Tongue (tissue), 2 donors: ENCODE measurements around the gene SYT9. TPM values are rescaled to one million over a fixed set of nuclear protein-coding genes. Genes with fewer than 3 reads are reported as not detected.

Experiments used
- DNase-seq: peaks from one replicate; pipeline ENCODE4 v3.0.0-alpha.2; 2015
- total RNA-seq: library from RNA; depleted of rRNA; stranded (reverse); fragments of >200 nt; gene quantifications from one replicate; pipeline ENCODE4 v1.2.3, GENCODE V29; 2014

The SYT9 gene
- total RNA-seq = 0.92 TPM

- DNase-seq = peak; percentile 58
Measured at GRCh38 chr11:7251836-7252682, at the start of gene SYT9. Gene SYT9, plus strand, starts transcription at chr11:7251904. Its CDS starts 283 bp downstream, at chr11:7252187.

GRCh38 chr11:7202412-7202811 is 49.3 kb upstream of the SYT9 start:
- DNase-seq = no peak

- no peak for DNase-seq
Measured at GRCh38 chr11:7204778-7205177, 46.9 kb upstream of the SYT9 start.

GRCh38 chr11:7208391-7208790 is 43.3 kb upstream of the SYT9 start:
- DNase-seq = no peak

- no peak for DNase-seq
Measured at GRCh38 chr11:7219491-7219890, 32.2 kb upstream of the SYT9 start.

- no peak for DNase-seq
Measured at GRCh38 chr11:7220636-7221035, 31.1 kb upstream of the SYT9 start.

GRCh38 chr11:7222619-7223018 is 29.1 kb upstream of the SYT9 start:
- DNase-seq = peak; percentile 3

GRCh38 chr11:7239877-7240276 is 11.8 kb upstream of the SYT9 start:
- DNase-seq = no peak

GRCh38 chr11:7245341-7245740 is 6.4 kb upstream of the SYT9 start:
- DNase-seq = no peak

- no peak for DNase-seq
Measured at GRCh38 chr11:7246179-7246578, 5.5 kb upstream of the SYT9 start.

- DNase-seq = no peak
Measured at GRCh38 chr11:7250166-7250565, 1.5 kb upstream of the SYT9 start.

- no peak for DNase-seq
Measured at GRCh38 chr11:7251487-7251835, 243 bp upstream of the SYT9 start.

- DNase-seq = peak; percentile 1
Measured at GRCh38 chr11:7252683-7253213, 1.0 kb downstream of the SYT9 start.

GRCh38 chr11:7253800-7254199 is 2.1 kb downstream of the SYT9 start:
- DNase-seq = peak; percentile 1

- no peak for DNase-seq
Measured at GRCh38 chr11:7254731-7255291, 3.1 kb downstream of the SYT9 start.

GRCh38 chr11:7256943-7257342 is 5.2 kb downstream of the SYT9 start:
- DNase-seq = no peak

- no peak for DNase-seq
Measured at GRCh38 chr11:7257724-7258123, 6.0 kb downstream of the SYT9 start.

- no peak for DNase-seq
Measured at GRCh38 chr11:7261578-7261977, 9.9 kb downstream of the SYT9 start.

- DNase-seq = no peak
Measured at GRCh38 chr11:7262672-7263071, 11.0 kb downstream of the SYT9 start.

GRCh38 chr11:7263842-7264241 is 12.1 kb downstream of the SYT9 start:
- no peak for DNase-seq

GRCh38 chr11:7268758-7269157 is 17.1 kb downstream of the SYT9 start:
- no peak for DNase-seq

- no peak for DNase-seq
Measured at GRCh38 chr11:7270233-7270865, 18.6 kb downstream of the SYT9 start.

GRCh38 chr11:7272373-7272772 is 20.7 kb downstream of the SYT9 start:
- DNase-seq = no peak
